GM12872 (cell line): ENCODE results near the gene HOMER2.

Source experiments
- TF ChIP-seq, protein P1 (sequence below): IDR thresholded peaks from 3 replicates; pipeline ENCODE4 v1.5.1; 2011; ENCODE audit warnings: low read depth, mild to moderate bottlenecking, low read length, moderate library complexity; ENCODE audit not compliant: insufficient read depth

HOMER2 gene

DNA sequence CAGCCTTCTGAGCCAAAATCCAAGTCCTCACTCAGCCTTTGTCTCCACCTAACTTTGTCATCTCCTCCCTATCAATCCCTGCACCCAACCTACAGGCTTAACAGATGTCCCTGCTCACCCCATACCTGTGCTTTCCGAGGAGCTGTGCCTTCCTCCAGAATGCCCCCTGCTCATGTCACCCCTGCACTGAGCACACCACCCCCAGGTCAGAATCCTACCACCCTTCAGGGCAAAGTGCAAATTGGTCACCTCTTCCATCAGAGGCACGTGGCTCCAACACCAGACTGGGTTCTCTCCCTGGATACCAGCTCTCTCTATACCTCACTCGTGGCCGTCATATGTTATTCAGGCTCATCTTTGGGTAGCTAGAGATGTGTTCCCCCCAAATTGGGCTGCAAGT is 29.8 kb downstream of the HOMER2 start:
- TF ChIP-seq, protein P1, sequence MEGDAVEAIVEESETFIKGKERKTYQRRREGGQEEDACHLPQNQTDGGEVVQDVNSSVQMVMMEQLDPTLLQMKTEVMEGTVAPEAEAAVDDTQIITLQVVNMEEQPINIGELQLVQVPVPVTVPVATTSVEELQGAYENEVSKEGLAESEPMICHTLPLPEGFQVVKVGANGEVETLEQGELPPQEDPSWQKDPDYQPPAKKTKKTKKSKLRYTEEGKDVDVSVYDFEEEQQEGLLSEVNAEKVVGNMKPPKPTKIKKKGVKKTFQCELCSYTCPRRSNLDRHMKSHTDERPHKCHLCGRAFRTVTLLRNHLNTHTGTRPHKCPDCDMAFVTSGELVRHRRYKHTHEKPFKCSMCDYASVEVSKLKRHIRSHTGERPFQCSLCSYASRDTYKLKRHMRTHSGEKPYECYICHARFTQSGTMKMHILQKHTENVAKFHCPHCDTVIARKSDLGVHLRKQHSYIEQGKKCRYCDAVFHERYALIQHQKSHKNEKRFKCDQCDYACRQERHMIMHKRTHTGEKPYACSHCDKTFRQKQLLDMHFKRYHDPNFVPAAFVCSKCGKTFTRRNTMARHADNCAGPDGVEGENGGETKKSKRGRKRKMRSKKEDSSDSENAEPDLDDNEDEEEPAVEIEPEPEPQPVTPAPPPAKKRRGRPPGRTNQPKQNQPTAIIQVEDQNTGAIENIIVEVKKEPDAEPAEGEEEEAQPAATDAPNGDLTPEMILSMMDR: no peak

DNA sequence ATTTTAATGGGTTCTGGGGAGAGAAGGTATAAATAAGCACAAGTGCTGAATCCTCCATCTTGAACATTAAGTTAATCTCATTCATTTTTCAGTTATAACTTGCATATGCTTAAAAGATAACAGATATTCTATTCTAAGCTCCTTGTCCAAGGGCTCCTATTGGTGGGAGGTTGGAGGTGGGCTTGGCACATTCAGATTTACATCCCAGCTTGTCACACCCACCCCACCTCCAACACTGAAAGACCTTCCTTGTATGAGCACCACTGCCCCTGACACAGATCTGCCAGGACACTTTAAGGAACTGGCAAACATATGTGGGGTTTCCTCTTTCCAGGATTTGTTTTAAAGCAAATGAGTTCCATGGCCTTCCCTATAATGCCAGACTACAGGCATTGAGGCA is 30.6 kb downstream of the HOMER2 start:
- TF ChIP-seq, protein P1: no peak

DNA sequence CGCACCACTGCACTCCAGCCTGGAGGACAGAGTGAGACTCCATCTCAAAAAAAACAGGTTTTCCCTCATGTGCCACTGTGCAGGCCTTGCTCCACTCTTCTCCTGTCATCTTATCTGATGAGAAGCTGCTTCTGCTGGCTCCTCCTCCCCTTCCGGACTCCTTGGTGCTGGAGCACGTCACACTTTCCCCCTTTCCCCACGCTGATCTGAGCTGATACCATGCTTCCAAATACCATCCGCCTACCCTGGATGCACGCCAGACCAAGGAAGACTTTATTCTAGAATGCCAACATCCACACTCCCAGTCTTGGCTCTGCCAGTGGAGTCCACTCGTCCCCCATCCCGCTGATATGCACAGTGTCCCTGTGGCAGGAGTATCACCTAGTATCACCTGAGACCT is 31.3 kb downstream of the HOMER2 start:
- TF ChIP-seq, protein P1: no peak

DNA sequence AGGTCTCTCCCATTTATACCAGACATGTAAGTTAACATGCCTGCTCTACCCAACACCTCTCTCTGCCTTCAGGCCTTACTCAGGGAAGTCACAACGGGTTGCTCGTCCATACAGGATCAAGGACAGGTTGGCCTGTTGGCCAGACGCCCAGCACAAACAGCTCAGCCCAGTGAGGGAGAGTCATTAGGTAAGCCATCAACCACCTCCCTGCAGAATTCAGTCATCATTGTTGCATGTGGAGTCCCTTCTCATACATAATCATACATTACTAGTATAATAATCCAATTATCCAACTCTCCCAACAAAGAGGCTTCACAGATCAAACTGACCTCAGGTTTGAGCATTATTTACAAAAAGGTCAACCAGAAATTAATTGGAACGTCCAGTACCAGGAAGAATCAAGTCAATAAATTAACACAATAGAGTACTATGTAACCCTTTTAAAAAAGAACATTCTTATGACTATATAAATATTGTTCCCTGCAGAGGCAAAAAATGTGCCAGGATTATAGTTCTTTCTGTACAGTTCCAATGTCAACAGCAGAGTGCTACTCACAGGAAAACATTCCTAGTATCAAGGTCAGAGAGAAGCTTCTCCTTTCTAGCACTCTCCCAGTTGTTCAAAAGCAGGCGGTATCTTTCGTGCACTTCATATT is 33.2 kb downstream of the HOMER2 start:
- TF ChIP-seq, protein P1: no peak

DNA sequence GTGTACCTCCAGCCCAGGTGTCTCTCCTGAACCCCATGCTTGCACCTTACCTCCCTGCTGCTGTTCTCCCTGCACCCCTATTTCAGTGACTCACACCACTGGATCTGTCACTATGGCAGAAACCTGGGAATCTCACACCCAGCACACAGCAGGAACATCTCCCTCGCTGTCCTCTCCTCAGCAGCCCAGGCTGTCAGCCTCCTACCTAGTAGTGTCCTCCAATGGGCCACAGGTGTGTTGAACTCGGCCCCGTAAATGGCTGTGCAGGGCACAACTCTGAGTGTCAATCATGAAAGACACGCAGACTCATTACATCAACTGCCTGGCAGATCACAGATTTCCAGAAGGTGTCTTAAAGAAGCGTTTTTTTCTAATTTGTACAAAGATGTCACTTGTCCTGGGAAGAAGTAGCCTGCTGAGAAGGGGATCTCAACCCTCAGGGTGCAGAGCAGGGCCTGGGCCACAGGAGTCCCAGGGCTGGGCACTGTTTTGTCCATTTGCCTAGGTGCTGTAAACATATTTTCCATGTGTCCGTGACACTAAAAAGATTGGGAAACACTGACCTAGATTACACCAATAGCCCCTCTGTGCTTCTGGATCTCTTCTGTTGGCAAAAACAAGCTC is 33.8 kb downstream of the HOMER2 start:
- TF ChIP-seq, protein P1: no peak

DNA sequence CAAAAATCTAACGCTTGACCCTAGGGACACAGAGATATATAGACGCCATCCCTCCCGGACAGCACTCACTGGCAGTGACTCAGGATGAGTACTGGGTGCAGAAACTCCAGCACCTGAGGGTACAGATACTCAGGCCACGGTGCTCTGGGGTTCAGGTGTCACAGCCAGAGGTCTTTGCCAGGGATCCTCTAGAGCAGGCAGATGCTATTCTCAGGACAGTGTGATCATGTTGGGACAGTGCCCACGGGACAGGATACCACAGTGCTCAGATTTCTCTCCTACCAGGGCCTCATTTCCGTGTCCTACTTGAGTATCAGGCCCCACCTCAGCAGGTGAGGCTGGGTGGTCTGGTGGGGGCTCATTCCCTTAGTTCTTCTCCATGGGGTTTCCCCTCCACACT is 34.4 kb downstream of the HOMER2 start:
- TF ChIP-seq, protein P1: no peak

DNA sequence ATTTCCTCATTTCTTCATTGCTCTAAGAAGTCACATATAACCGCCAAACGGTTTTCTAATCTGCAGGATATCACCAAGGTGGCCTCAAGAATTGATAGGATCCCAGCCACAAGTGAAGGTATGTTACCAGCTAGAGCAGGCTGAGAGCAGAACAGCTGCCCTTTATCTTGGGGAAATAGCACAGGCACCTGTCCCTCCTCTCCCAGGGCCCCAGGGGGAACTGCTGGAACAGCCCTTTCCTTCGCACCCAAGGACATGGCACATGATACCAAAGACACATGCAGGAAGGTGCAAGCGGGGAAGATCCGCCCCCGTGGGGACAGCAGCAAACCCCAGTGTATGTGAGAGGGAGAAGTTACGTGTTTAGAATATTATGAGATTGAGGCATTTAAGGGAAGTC is 35.3 kb downstream of the HOMER2 start:
- TF ChIP-seq, protein P1: no peak
